ENCODE results near the gene BBOF1. TPM values are rescaled to one million over a fixed set of nuclear protein-coding genes. Genes with fewer than 3 reads are reported as not detected.

Gene BBOF1
- polyA plus RNA-seq, 4 donors, result 13.5 to 20.5 (median 18.1) TPM

DNA sequence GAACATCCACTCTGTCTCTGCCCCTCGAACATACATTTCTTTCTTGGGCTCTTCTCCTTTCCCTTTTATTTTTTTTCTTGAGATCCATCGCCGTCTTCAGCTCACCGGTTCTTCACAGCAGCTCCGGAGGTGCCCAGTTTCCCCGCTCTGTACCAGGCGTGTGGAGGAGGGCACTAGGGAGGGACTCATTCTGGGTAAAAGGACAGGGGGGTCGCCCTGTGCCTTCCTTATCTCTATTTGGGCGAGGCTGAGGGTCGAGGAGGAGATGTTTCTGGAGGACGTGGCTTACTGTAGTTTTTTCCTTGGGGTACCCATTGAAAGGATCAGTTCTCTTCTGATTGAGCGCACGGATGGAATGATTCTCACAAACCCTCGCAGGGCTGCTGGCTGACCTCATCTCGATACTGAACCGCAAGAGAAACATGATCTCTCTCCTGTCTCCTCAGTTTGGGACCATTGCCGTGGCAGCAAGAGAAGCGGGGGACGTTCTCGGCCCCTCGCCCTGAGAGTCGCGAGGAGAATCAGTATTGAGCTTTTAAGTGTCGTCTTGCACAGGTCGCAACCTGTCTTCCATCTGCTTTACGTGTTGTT, 66.0 kb downstream of the BBOF1 start:
- peak in 2 of 4 donors; percentile 9 to 20 for DNase-seq (ENCODE audit: low read depth in 4 of 4, low spot score in 2 of 4)

DNA sequence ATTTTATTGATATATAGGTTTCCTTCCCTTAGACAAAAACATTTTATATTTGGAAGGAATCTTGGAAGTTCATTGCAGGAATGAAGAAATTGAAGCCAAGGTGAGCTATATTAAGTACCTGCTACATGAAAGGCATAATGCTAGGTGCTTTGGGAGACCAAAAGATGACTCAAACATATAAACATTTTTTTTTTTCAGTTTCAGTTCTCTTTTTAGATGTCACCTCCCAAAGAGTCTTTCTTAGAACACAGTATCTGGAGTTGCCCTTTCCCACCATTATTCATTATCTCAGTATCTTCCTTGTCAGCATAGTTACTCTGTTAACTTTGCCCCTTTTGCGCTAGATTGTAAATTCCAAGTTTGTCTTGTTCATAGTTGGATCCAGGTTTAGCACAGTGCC, 66.7 kb downstream of the BBOF1 start:
- DNase-seq (ENCODE audit: low read depth in 4 of 4, low spot score in 2 of 4), result no peak

DNA sequence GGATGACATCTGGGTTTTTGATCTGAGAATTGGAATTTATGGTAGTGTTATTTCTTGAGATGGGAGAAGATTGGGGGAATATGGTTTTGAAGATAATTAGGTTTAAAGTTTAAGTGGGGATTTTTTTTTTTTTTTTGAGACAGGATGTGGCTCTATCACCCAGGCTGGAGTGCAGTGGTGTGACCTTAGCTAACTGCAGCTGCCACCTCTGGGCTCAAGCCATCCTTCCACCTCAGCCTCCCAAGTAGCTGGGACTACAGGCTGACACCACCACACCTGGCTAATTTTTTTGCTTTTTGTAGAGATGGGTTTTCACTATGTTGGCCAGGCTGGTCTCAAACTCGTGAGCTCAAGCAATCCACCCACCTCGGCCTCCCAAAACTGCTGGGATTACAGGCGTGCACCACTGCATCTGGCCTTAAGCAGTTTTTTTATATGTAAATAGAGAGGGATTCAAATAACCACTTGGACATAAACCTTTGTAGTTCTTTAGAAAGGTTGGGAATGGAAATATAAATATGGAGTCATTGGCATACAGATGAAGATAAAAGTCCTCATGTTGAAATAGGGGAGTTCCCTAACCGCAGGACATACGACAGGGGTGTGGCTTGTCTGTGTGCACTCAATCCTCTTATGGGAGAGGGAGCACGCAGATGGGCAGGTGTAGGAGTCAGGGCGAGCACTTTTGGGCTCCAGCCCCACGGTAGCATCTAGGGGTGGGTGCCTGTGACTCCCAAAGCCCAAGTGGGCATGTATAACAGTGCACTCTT, 70.3 kb downstream of the BBOF1 start:
- no peak for DNase-seq (ENCODE audit: low read depth in 4 of 4, low spot score in 2 of 4)

DNA sequence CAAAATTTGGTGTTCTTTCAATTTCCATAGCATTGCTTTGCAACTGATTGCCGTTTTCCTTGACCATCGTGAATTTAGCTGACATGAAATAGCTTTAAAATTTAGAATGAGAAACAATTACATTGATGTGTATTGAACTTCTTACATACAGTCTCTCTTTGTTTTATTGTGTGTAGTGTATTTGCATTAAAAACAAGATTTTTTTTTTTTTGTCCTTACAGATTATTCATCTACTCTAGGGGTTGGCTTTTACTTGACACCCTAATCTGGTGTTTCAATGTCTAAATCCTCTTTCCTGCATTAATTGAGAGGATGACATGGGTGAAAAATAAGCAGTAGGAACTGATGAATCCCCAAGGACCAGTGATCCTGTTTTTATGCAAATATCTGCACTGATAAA, 86.2 kb downstream of the BBOF1 start:
- DNase-seq (ENCODE audit: low read depth in 4 of 4, low spot score in 2 of 4), result no peak

DNA sequence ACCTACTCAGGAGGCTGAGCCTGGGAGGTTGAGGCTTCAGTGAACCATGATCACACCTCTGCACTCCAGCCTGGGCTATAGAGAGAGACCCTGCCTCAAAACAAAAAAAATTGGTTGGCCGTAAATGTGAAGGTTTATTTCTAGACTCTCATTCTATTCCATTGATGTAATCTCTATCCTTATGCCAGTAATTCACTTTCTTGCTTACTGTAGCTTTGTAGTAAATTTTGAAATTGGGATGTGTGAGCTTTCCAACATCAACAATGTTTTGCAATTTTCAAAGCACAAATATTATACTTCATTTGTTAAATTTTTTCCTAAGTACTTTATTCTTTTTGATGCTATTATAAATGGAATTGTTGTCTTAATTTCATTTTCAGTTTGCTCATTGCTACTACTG, 90.2 kb downstream of the BBOF1 start:
- DNase-seq (ENCODE audit: low read depth in 4 of 4, low spot score in 2 of 4), result no peak

DNA sequence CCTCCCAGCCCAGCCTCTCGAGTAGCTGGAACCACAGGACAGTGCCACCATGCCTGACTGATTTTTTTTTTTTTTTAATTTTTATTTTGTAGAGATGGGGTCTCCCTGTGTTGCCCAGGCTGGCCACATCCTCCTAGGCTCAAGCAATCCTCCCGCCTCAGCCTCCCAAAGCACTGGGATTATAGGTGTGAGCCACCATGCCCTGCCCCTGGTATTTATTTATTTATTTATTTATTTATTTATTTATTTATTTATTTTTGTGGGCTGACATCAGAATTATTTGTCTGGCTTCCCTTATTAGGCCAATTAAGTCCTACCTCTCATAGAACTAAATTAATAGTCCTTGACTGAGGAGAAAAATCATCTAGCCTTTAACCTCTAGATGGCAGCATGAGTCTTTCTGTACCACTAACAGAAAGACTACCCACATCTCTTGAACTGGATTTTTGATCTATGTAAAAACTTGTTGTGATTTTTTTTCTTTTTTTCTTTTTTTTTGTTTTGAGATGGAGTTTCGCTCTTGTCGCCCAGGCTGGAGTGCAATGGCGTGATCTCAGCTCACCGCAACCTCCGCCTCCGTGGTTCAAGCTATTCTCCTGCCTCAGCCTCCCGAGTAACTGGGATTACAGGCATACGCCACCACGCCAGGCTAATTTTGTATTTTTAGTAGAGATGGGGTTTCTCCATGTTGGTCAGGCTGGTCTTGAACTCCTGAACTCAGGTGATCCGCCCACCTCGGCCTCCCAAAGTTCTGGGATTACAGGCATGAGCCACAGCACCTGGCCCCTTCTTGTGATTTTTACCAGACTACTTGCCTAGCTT, 92.5 kb downstream of the BBOF1 start:
- DNase-seq (ENCODE audit: low read depth in 4 of 4, low spot score in 2 of 4), result peak in 2 of 4 donors; percentile 32 to 51

Other genes starting within 250 kb of the BBOF1 start
- 10 to 100 TPM; 21.3 to 36.2 (median 26.1) TPM for gene PTGR2, start 167.5 kb upstream of the BBOF1 start, polyA plus RNA-seq (ENCODE audit: insufficient read length in 4 of 4)
- 10 to 100 TPM; 51.2 to 65.0 (median 56.8) TPM for gene ZNF410, start 132.5 kb upstream of the BBOF1 start, polyA plus RNA-seq (ENCODE audit: insufficient read length in 4 of 4)
- 10 to 100 TPM; 12.1 to 16.2 (median 14.3) TPM for gene FAM161B, start 69.3 kb upstream of the BBOF1 start, polyA plus RNA-seq (ENCODE audit: insufficient read length in 4 of 4)
- gene COQ6, start 69.0 kb upstream of the BBOF1 start, polyA plus RNA-seq (ENCODE audit: insufficient read length in 4 of 4), result 10 to 100 TPM; 27.8 to 37.3 (median 32.8) TPM
- 10 to 100 TPM; 41.1 to 55.8 (median 49.8) TPM for gene ENTPD5, start 61 bp upstream of the BBOF1 start, polyA plus RNA-seq (ENCODE audit: insufficient read length in 4 of 4)
- 100 to 1,000 TPM in 2 of 4 donors, 10 to 100 TPM in 2; 76.3 to 126 (median 104) TPM for gene ALDH6A1, start 65.1 kb downstream of the BBOF1 start, polyA plus RNA-seq (ENCODE audit: insufficient read length in 4 of 4)
- 10 to 100 TPM; 15.7 to 20.2 (median 17.8) TPM for gene LIN52, start 65.6 kb downstream of the BBOF1 start, polyA plus RNA-seq (ENCODE audit: insufficient read length in 4 of 4)
- under 1 TPM; 0.05 to 0.11 (median 0.08) TPM for gene VSX2, start 220.1 kb downstream of the BBOF1 start, polyA plus RNA-seq (ENCODE audit: insufficient read length in 4 of 4)

Measured in left renal cortex interstitium (tissue), 4 donors.